Right lobe of liver (tissue), 4 donors: Measurements from ENCODE around the gene ADPRS.

ENCODE experiments used
- POLR2A ChIP-seq: fragments of 450-650 bp; IDR thresholded peaks from one replicate; pipeline ENCODE4 v1.6.1; 2017; ENCODE audit warnings: antibody characterized with exemption, mild to moderate bottlenecking
- TF ChIP-seq, protein P1 (sequence below), 4 donors: fragments of 200-600 bp in 3 of 4; fragments of 450-650 bp in 1 of 4; IDR thresholded peaks; one replicate each; pipeline versions ENCODE4 v1.5.1 to v1.8.0; 2016 to 2022; ENCODE audit warnings: antibody characterized with exemption in 4 of 4, mild to moderate bottlenecking in 2 of 4
- donor health status: DM: no; HTN: no; CAD: no.
- donor health status: DM: no; HTN: no; CAD: no.
- donor health status: DM: no; HTN: yes; CAD: no.

DNA sequence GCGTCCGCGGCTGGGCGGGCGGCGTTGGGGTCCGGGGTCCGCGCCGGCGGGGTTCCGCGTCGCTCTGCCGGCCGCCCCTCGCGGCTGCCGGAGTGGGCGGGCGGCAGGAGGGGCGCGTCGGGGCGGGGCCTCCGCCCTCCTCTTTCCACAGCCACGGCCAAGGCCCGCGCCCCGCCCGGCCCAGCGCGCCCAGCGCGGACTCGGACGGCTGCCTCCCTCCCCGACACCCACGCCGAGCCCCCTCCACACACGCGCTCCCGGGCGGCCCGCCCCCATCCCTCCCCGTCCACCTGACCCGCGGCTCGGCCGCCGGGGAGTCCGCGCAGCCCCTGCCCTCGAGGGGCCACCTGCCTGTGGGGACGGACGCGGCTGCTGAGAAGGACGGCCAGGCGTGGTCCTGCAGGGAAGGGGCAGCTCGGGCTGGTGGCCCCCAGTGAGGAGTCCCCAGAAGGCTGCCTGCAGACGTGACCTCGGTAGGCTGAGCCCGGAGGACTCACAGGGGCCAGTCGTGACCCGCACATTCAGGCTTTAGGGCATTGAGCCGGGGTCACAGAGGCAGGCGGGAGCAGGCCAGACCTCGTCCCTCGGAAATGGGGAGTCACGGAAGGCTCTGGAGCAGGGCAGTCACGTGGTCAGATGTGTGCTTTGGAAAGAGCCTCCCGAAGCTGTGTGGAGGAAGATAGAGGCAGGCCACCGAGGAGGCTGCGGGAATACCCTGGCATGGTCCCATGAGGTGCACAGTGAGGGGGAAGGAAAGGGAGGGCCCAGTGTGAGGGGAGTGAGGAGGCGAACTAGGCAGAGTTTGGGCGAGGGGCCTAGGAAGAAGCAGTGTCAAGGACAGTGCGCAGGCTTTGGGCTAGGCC is 36.7 kb downstream of the ADPRS start, which contains the start of gene COL8A2:
- no peak for TF ChIP-seq POLR2A
- TF ChIP-seq, protein P1, sequence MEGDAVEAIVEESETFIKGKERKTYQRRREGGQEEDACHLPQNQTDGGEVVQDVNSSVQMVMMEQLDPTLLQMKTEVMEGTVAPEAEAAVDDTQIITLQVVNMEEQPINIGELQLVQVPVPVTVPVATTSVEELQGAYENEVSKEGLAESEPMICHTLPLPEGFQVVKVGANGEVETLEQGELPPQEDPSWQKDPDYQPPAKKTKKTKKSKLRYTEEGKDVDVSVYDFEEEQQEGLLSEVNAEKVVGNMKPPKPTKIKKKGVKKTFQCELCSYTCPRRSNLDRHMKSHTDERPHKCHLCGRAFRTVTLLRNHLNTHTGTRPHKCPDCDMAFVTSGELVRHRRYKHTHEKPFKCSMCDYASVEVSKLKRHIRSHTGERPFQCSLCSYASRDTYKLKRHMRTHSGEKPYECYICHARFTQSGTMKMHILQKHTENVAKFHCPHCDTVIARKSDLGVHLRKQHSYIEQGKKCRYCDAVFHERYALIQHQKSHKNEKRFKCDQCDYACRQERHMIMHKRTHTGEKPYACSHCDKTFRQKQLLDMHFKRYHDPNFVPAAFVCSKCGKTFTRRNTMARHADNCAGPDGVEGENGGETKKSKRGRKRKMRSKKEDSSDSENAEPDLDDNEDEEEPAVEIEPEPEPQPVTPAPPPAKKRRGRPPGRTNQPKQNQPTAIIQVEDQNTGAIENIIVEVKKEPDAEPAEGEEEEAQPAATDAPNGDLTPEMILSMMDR (IDR thresholded peaks at IDR 0.05), result no peak
